HG03571 (cell line): Measurements from ENCODE around the gene TMEM184A.
"Not testable (repeated sequence)": the region's sequence is repeated elsewhere in the genome, so short reads cannot be mapped to it uniquely, and the experiment has no call there.

Experiments
- ATAC-seq: cut with Tn5 transposase; IDR thresholded peaks from one replicate; pipeline ENCODE4 v1.9.1; 2021; ENCODE audit not compliant: unreplicated experiment

The TMEM184A gene

DNA sequence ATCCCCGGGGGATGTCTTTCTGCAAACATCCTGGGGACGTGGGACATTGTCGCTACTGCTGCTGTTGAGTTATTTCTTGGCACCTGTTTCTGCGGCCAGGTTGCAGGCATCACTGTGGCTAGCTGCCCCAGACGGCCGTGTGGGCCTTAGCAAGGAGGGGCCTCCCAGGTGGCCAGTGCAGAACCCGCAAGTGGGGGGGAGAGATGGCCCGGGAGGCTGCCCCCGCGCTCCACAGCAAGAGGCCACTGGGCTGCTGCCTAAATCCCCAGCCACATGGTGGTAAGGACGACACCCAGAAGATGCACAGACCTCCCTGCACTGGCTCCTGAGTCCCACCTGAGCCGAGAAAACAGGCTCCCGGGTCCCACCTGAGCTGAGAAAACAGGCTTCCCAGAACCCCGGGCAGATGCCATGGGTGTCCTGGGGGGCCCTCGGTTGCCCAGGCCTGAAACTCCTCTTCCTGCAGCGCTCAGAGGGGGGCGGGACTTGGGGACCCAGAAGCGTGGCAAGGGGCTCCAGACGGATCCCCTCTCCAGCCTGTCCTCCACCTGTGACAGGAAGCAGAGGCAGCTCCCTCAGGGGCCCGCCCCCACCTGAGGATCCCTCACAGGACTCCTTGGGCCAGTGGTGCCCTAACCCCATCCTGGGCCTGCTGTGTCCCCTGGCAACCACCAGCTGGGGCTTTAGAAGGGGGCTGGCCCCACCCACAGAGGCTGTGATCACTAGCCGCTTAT is 26.5 kb downstream of the TMEM184A start:
- ATAC-seq, result no peak

- no peak for ATAC-seq
Measured at GRCh38 chr7:1526271-1526754, 29.7 kb downstream of the TMEM184A start.

DNA sequence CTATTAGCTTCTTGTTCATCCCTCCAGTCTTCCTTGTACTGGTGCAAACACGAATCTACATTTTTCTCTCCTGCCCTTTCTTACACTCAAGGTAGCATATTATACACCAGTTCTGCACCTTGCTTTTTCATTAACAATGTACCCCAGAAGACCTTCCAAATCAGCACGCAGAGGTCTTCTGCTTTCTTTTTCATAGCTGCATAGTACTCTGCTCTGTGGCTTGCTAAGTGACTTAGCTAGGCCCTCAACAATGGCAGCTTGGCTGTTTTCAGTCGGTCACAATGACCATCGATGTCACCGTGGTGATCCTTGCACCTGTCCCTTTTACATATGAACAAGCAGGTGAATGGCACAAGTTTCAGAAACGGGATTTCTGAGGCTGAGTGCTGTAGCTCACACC is 30.6 kb downstream of the TMEM184A start:
- ATAC-seq, result no peak

GRCh38 chr7:1523844-1524243 is 32.2 kb downstream of the TMEM184A start:
- ATAC-seq, result no peak

DNA sequence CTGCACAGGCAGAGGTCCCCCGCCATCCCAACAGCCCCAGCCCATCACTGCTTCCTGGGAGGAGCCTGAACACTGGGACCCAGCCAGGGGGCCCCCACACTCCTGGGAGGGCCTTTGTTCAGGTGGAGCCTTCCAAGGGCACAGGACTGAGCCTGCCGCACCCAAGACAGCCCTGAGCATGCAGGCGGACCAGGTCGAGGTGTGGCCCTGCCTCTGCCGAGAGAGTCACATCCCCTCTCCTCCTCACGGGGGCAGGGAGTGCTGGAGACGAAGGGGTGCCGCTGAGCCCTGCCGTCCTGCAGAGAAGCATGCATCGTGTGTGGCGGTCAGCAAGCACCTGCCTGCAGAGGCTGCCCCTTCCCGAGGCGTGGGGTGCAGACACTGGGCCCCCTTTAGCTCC is 32.8 kb downstream of the TMEM184A start:
- ATAC-seq, result no peak

DNA sequence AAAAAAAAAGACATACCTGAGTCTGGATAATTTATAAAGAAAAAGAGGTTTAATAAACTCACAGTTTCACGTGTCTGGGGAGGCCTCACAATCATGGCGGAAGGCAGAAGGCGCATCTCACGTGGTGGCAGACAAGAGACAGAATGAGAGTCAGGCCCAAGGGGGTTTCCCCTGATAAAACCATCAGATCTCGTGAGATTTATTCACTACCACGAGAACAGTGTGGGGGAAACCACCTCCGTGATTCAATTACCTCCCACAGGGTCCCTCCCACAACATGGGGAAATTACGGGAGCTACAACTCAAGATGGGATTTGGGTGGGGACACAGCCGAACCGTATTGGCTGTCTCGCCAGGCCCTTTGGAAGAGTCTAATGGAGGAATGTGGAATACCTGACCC is 34.5 kb downstream of the TMEM184A start:
- ATAC-seq, result no peak

DNA sequence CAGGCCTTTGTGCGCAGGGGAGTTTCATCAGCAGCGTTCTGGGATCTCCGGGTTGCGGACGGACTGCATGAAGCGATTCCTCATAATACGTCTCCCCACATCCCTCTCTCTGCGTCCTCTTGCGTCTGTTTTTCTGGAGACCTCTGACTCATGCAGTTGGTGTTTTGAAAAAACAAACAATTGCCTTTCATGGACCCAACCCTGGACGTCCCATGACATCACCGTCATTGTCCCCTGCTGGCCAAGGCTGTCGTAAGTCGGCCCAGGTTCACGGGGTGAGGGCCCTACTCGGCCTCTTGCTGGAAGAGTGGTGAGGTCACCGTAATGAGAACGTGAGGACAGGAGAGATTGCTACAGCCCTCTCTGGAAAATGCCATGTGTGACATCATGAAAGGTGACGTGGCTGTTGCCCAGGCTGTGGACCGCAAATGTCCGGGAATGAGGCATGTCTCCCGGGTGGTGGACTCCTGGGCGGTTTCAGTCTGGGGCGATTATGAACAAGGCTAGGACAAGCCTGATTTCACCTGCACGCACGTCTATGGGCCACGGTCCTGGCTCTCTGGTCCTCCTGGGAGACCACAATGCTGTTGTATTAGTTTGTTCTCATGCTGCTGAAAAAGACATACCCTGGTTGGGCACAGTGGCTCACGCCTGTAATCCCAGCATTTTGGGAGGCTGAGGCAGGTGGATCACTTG is 35.3 kb downstream of the TMEM184A start:
- no peak for ATAC-seq

GRCh38 chr7:1519322-1519922 is 36.6 kb downstream of the TMEM184A start:
- ATAC-seq, result not testable (repeated sequence)

GRCh38 chr7:1516586-1517251 is 39.3 kb downstream of the TMEM184A start:
- no peak for ATAC-seq

GRCh38 chr7:1515509-1515967 is 40.5 kb downstream of the TMEM184A start:
- ATAC-seq, result not testable (repeated sequence)

GRCh38 chr7:1514995-1515401 is 41.0 kb downstream of the TMEM184A start:
- ATAC-seq, result no peak

GRCh38 chr7:1514407-1514806 is 41.6 kb downstream of the TMEM184A start:
- ATAC-seq, result no peak

DNA sequence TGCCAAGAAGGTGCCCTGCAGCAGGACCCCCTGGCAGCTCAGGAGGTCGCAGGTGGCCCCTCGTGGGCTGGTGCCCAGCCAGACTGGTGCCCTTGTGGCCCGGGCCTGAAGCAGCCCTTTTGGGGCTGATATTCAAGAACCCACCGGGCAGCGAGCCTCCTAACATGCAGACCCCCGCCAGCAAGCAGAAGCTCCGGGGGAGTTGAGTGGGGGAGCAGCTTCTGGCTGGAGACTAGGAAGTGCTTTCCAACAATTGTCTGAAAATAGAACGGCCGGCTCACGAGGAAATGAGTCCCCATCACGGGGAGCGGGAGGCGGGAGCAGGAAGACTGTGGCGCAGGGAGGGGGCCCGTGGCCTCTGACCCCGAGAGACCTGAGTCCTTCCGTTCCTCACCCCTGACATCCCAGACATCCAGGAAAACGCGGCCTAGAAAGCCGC is 42.3 kb downstream of the TMEM184A start:
- no peak for ATAC-seq

DNA sequence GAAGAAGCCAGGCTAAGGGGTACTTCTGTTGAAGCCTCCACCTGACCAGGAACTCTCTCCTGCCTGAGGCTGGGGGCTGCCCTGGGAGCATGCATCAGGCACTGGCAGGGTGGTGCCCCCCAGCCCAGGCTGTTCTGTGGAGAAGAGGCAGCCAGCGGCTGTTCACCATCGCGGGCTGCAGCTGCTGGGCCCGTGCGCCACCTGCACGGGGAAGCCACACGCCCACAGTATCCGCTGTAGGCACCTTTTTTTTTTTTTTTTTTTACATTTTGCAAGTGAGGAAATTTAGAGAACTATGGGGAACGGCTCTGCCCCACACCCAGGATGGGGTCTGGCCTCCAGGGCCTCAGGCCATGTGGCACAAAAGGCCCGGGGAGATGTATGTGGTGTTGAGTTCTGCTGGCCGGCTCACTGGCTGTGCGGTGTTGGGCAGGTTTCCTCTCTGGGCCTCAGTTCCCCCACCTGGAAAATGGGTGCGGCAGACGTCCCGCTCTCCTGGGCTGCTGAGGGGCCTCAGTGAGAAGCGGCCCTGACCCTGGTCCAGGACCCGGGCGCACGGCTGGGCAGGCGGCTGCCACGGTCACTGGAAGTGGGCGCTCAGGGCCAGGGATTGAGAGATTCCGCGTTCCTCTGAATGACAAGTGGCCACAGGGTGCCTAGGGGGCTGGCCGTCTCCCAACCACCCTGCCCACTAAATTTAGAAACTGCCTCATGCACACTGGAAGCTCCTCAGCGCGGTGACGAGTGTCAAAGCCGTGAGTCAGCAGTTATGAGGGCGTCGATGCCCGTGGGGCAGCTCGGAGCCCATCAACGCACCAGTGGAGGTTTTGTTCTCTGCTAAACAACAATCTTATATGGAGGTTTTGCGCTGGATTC is 43.0 kb downstream of the TMEM184A start:
- no peak for ATAC-seq

DNA sequence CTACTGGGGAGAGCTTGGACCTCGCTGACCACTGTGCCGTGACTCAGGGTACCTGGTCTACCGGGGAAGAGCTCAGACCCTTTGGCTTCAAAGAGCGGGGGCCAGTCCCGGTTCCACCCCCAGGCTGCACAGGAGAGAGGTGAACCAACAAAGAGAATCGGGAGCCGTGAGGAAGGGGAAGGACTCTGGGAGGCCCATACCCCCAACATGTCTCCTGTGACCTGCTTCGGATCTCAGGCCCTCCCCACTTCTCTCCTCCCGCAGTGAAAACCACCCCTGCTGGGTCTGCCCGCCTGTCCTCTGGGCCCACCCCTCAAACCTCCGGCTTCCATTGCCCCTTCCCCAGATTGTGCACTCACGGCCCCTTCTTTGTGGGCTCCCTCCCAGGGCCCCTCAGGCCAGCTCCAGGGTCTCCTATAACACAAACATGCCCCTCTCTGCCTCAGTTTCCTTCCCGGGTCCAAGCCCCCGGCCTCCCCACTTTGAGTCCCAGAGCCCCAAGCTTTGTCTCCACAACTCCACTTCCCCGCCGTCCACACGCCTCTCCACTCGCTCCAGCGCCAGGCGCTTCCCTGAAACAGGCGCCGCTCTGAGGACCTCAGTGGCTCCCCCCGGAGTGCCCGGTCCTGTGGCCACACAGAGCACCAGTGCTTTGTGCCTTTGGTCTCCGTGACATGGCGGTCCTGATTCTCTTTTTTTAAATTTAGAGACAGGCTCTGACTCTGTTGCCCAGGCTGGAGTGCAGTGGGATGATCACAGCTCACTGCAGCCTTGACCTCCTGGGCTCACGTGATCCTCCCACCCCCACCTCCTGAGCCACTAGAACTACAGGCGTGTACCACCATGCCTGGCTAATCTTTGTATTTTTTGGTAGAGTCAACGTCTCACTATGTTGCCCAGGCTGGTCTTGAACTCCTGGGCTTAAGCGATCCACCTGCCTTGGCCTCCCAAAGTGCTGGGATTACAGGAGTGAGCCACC is 44.3 kb downstream of the TMEM184A start:
- ATAC-seq, result no peak

GRCh38 chr7:1510780-1511154 is 45.2 kb downstream of the TMEM184A start:
- no peak for ATAC-seq

- ATAC-seq, result no peak
Measured at GRCh38 chr7:1509226-1509625, 46.8 kb downstream of the TMEM184A start.

- ATAC-seq, result no peak
Measured at GRCh38 chr7:1508277-1508758, 47.7 kb downstream of the TMEM184A start.
